Natural killer cell treated with Interleukin-12 subunit alpha and Interleukin-12 subunit beta and Interleukin-15 and Interleukin-18, amount 100 ng/mL, for 72 hours (primary cell): Measurements from ENCODE around the gene PPP4R4. TPM values are rescaled to one million over a fixed set of nuclear protein-coding genes. Genes with fewer than 3 reads are reported as not detected.
A peak's percentile ranks its signal among the peaks of the same experiment; 100 is the strongest.

Experiments used
- ATAC-seq, 2 donors: fragments of 150-1000 bp; cut with Tn5 transposase in 1 of 2; sonication (Bioruptor Pico), chemical (Tn5 transposase) in 1 of 2; 2 replicates each; pipeline ENCODE4 v1.10.0; 2021
- DNase-seq: peaks from one replicate; pipeline ENCODE4 v3.0.0; 2022; ENCODE audit warnings: low spot score
- H3K27ac Mint-ChIP-seq, 2 donors: 1 replicate in 1 of 2; 2 replicates in 1 of 2; pipeline ENCODE4 v1.8.0; 2022; ENCODE audit warnings: mixed read lengths in 2 of 2, mild to moderate bottlenecking in 1 of 2, moderate library complexity in 1 of 2
- H3K27me3 Mint-ChIP-seq, 2 donors: 1 replicate in 1 of 2; 2 replicates in 1 of 2; pipeline ENCODE4 v1.8.0; 2022; ENCODE audit warnings: mixed read lengths in 2 of 2
- H3K36me3 Mint-ChIP-seq: one replicate; pipeline ENCODE4 v1.8.0; 2022; ENCODE audit warnings: mixed read lengths
- H3K4me1 Mint-ChIP-seq, 2 donors: 1 replicate in 1 of 2; 2 replicates in 1 of 2; pipeline ENCODE4 v1.8.0; 2022; ENCODE audit warnings: low read depth in 2 of 2, mixed read lengths in 2 of 2, mild to moderate bottlenecking in 1 of 2
- H3K4me3 Mint-ChIP-seq: one replicate; pipeline ENCODE4 v1.8.0; 2022; ENCODE audit warnings: mixed read lengths
- H3K9me3 Mint-ChIP-seq: 2 replicates; pipeline ENCODE4 v1.8.0; 2022; ENCODE audit warnings: mixed read lengths
- total RNA-seq, 2 donors: library from RNA; stranded (reverse); gene quantifications; one replicate each; pipeline ENCODE4 v1.2.3, GENCODE V29; 2022

Gene PPP4R4
- total RNA-seq, 2 donors from 2014 or later: 0.73 TPM; not detected in 1

- H3K27ac Mint-ChIP-seq: no peak within 1 kb of the TSS
- ATAC-seq (peak in 1 of 2 donors; percentile 53), DNase-seq (no peak)
- H3K27me3 Mint-ChIP-seq: peaks cover 14 to 15% of the 10 kb centered on the region in 2 donors
- no peak within 1 kb of the TSS for H3K4me3 Mint-ChIP-seq
- H3K4me1 Mint-ChIP-seq: no peaks in the 10 kb centered on the region
- H3K9me3 Mint-ChIP-seq: no peaks in the 10 kb centered on the region
- no peaks in the 10 kb centered on the region for H3K36me3 Mint-ChIP-seq
Observed at GRCh38 chr14:94322648-94323570, 148.8 kb downstream of the PPP4R4 start, which contains the start of gene SERPINA6. Gene SERPINA6 (minus strand): TSS chr14:94323336. CDS start chr14:94314648, 8,688 bp downstream.

- Mint-ChIP-seq H3K4me1 (no peaks in the 10 kb centered on the region), H3K9me3 (no peaks in the 10 kb centered on the region), H3K36me3 (no peaks in the 10 kb centered on the region), H3K4me3 (no peak overlapping the region), H3K27me3 (peaks cover 6 to 11% of the 10 kb centered on the region in 2 donors), H3K27ac (no peak overlapping the region)
- DNase-seq (no peak), ATAC-seq (no peak)
Observed at GRCh38 chr14:94328196-94328595, 154.1 kb downstream of the PPP4R4 start.

Other genes with a start within 250 kb of the PPP4R4 start
- gene FAM181A, start 247.0 kb upstream of the PPP4R4 start, total RNA-seq: not detected
- gene ASB2, start 197.8 kb upstream of the PPP4R4 start, total RNA-seq: 10 to 100 TPM; 12.3 to 55.1 TPM
- gene CCDC197, start 177.0 kb upstream of the PPP4R4 start, total RNA-seq: not detected
- gene OTUB2, start 148.0 kb upstream of the PPP4R4 start, total RNA-seq: under 1 TPM; 0.14 to 0.22 TPM
- 100 to 1,000 TPM; 168 to 241 TPM for gene DDX24, start 93.1 kb upstream of the PPP4R4 start, total RNA-seq
- gene IFI27L1, start 93.0 kb upstream of the PPP4R4 start, total RNA-seq: 10 to 100 TPM; 22.9 to 23.0 TPM
- gene IFI27, start 63.6 kb upstream of the PPP4R4 start, total RNA-seq: 1 to 10 TPM; 1.5 to 1.7 TPM
- 10 to 100 TPM; 61.3 to 73.8 TPM for gene IFI27L2, start 44.7 kb upstream of the PPP4R4 start, total RNA-seq
- not detected for gene SERPINA10, start 118.9 kb downstream of the PPP4R4 start, total RNA-seq
- not detected for gene SERPINA6, start 149.0 kb downstream of the PPP4R4 start, total RNA-seq
- gene SERPINA2, start 192.4 kb downstream of the PPP4R4 start, total RNA-seq: not detected
- gene SERPINA1, start 214.3 kb downstream of the PPP4R4 start, total RNA-seq: under 1 TPM in 1 of 2 donors, not detected in 1; 0.38 TPM